Progenitor cell of endocrine pancreas (in vitro differentiated cells): ENCODE data around the gene HLF. TPM values are rescaled to one million over a fixed set of nuclear protein-coding genes. Genes with fewer than 3 reads are reported as not detected.

ENCODE experiments used
- DNase-seq: peaks from one replicate; pipeline ENCODE4 v3.0.0; 2021; ENCODE audit warnings: low spot score; ENCODE audit not compliant: unreplicated experiment
- H3K27ac Mint-ChIP-seq: 2 replicates; pipeline ENCODE4 v1.8.0; 2021; ENCODE audit warnings: mild to moderate bottlenecking, moderate library complexity, mixed read lengths
- H3K27me3 Mint-ChIP-seq: 2 replicates; pipeline ENCODE4 v1.8.0; 2021; ENCODE audit warnings: mixed read lengths
- H3K36me3 Mint-ChIP-seq: 2 replicates; pipeline ENCODE4 v1.8.0; 2022; ENCODE audit warnings: mixed read lengths; ENCODE audit not compliant: insufficient read depth
- H3K4me1 Mint-ChIP-seq: 2 replicates; pipeline ENCODE4 v1.8.0; 2021; ENCODE audit warnings: low read depth, mixed read lengths
- H3K4me3 Mint-ChIP-seq: 2 replicates; pipeline ENCODE4 v1.8.0; 2021; ENCODE audit warnings: low read depth, mild to moderate bottlenecking, moderate library complexity, mixed read lengths
- H3K9me3 Mint-ChIP-seq: 2 replicates; pipeline ENCODE4 v1.8.0; 2021; ENCODE audit warnings: low read depth, mixed read lengths
- CTCF ChIP-seq: fragments of 200-600 bp; sonication (generic); IDR thresholded peaks from one replicate; pipeline ENCODE4 v1.5.0; 2021; ENCODE audit warnings: antibody characterized with exemption, mild to moderate bottlenecking; ENCODE audit not compliant: unreplicated experiment
- total RNA-seq: library from RNA; stranded (reverse); gene quantifications from 2 replicates; pipeline ENCODE4 v1.2.1, GENCODE V29; 2021

HLF gene
- total RNA-seq, 1 donor from 2014 or later = 0.41 TPM

GRCh38 chr17:55301521-55302406 lies 37.0 kb downstream of the HLF start:
- H3K9me3 Mint-ChIP-seq = no peaks in the 10 kb centered on the region
- peaks cover 3% of the 10 kb centered on the region for H3K27me3 Mint-ChIP-seq
- no peaks in the 10 kb centered on the region for H3K36me3 Mint-ChIP-seq
- no peak overlapping the region for H3K27ac Mint-ChIP-seq
- peaks cover 17% of the 10 kb centered on the region for H3K4me1 Mint-ChIP-seq
- no peak overlapping the region for H3K4me3 Mint-ChIP-seq
- DNase-seq = no peak
- TF ChIP-seq CTCF = no peak

- H3K27ac Mint-ChIP-seq = no peak overlapping the region
These were observed 37.6 kb downstream of the HLF start for GRCh38 chr17:55302407-55302787.

GRCh38 chr17:55303008-55303493 lies 38.3 kb downstream of the HLF start:
- H3K36me3 Mint-ChIP-seq = no peaks in the 10 kb centered on the region
- no peak overlapping the region for H3K4me3 Mint-ChIP-seq
- peaks cover 9% of the 10 kb centered on the region for H3K27me3 Mint-ChIP-seq
- H3K4me1 Mint-ChIP-seq = peaks cover 19% of the 10 kb centered on the region
- no peak for TF ChIP-seq CTCF
- no peak overlapping the region for H3K27ac Mint-ChIP-seq
- peaks cover 2% of the 10 kb centered on the region for H3K9me3 Mint-ChIP-seq
- no peak for DNase-seq

More at GRCh38 chr17:55302407-55302787, 37.6 kb downstream of the HLF start:
- Mint-ChIP-seq H3K27me3 (peaks cover 3% of the 10 kb centered on the region), H3K4me1 (peaks cover 19% of the 10 kb centered on the region), H3K9me3 (no peaks in the 10 kb centered on the region), H3K36me3 (no peaks in the 10 kb centered on the region), H3K4me3 (no peak overlapping the region)
- no peak for TF ChIP-seq CTCF
- no peak for DNase-seq

- no peak for DNase-seq
- H3K27me3 Mint-ChIP-seq = peaks cover 12% of the 10 kb centered on the region
These were observed 39.0 kb downstream of the HLF start for GRCh38 chr17:55303701-55304145.

More at GRCh38 chr17:55303701-55304145, 39.0 kb downstream of the HLF start:
- Mint-ChIP-seq H3K36me3 (peaks cover 1% of the 10 kb centered on the region), H3K4me1 (peaks cover 19% of the 10 kb centered on the region), H3K4me3 (no peak overlapping the region), H3K9me3 (peaks cover 6% of the 10 kb centered on the region), H3K27ac (no peak overlapping the region)
- TF ChIP-seq CTCF = no peak
